Panc1 (cell line): ENCODE data around the gene INTS1. TPM values are rescaled to one million over a fixed set of nuclear protein-coding genes. Genes with fewer than 3 reads are reported as not detected.

ENCODE experiments used
- ATAC-seq: fragments of 200-7000 bp; cut with Tn5 transposase; 2 replicates; pipeline ENCODE4 v1.9.1; 2020; ENCODE audit warnings: mild to moderate bottlenecking, moderate library complexity
- BruUV-seq: library from RNA; stranded (reverse); fragments of 400-500 nt; replicated peaks from 2 replicates; lab custom pipeline; 2021; lab: Mats Ljungman, UMichigan
- CTCF ChIA-PET: fragments of 300-600 bp; sonication (Branson Sonifier 250); formaldehyde crosslinking; loops from one replicate; lab custom pipeline; 2022; ENCODE audit warnings: antibody characterized with exemption; lab: Charles Lee
- POLR2A ChIA-PET: fragments of 300-600 bp; sonication (Branson Sonifier 250); formaldehyde crosslinking; loops from one replicate; lab custom pipeline; 2022; ENCODE audit warnings: antibody characterized with exemption; lab: Charles Lee
- DNase-seq: peaks from one replicate; pipeline ENCODE4 v3.0.0-alpha.2; 2010; ENCODE audit warnings: low read depth, low spot score
- H3K27ac ChIP-seq: 2 replicates; pipeline ENCODE4 v1.5.1; 2011; ENCODE audit warnings: mild to moderate bottlenecking, low read length, inconsistent platforms
- H3K27me3 ChIP-seq: fragments of 200-500 bp; sonication (Bioruptor generic); 2 replicates; pipeline ENCODE4 v1.6.0; 2014; ENCODE audit warnings: low read length, inconsistent platforms; ENCODE audit not compliant: control insufficient read depth, insufficient read depth
- H3K36me3 ChIP-seq: fragments of 200-500 bp; sonication (Bioruptor generic); 2 replicates; pipeline ENCODE4 v1.5.1; 2014; ENCODE audit warnings: inconsistent platforms, mild to moderate bottlenecking, low read length, moderate library complexity; ENCODE audit not compliant: control insufficient read depth, insufficient read depth
- H3K4me1 ChIP-seq: 2 replicates; pipeline ENCODE4 v1.5.1; 2011; ENCODE audit warnings: inconsistent platforms, mild to moderate bottlenecking, low read length, moderate library complexity; ENCODE audit not compliant: control insufficient read depth, insufficient read depth
- H3K4me3 ChIP-seq, 2 experiments: 2 replicates each; pipeline ENCODE4 v1.5.1; 2011 to 2012; ENCODE audit warnings: low read depth in 2 of 2, low read length in 2 of 2, mild to moderate bottlenecking in 2 of 2, inconsistent platforms in 1 of 2, moderate library complexity in 1 of 2
- H3K9me3 ChIP-seq: fragments of 200-500 bp; sonication (Bioruptor generic); 2 replicates; pipeline ENCODE4 v1.5.1; 2014; ENCODE audit warnings: low read depth, mild to moderate bottlenecking, inconsistent platforms, low read length, moderate library complexity; ENCODE audit not compliant: control insufficient read depth, insufficient read depth
- CTCF ChIP-seq: fragments of 450-650 bp; IDR thresholded peaks from 2 replicates; pipeline ENCODE4 v1.5.1; 2017; ENCODE audit warnings: mild to moderate bottlenecking
- POLR2AphosphoS5 ChIP-seq: IDR thresholded peaks from 2 replicates; pipeline ENCODE4 v1.6.1; 2012; ENCODE audit warnings: mild to moderate bottlenecking, low read depth, low read length, moderate library complexity
- REST ChIP-seq, 2 experiments: IDR thresholded peaks; 2 replicates each; pipeline ENCODE4 v1.6.1; 2011 to 2012; ENCODE audit warnings: low read depth in 2 of 2, control low read depth in 1 of 2, low read length in 1 of 2, mild to moderate bottlenecking in 1 of 2, moderate library complexity in 1 of 2; ENCODE audit not compliant: insufficient read depth in 1 of 2
- SIN3A ChIP-seq: IDR thresholded peaks from 2 replicates; pipeline ENCODE4 v1.6.1; 2012; ENCODE audit warnings: low read depth, mild to moderate bottlenecking, low read length, moderate library complexity, borderline replicate concordance; ENCODE audit not compliant: insufficient read depth
- TCF7L2 ChIP-seq: IDR thresholded peaks from 2 replicates; pipeline ENCODE4 v1.6.1; 2011; ENCODE audit warnings: mild to moderate bottlenecking, low read depth, low read length, inconsistent platforms
- in situ Hi-C: cut with HindIII; loops from 2 replicates; pipeline ENCODE4 v1.10.0; 2016; ENCODE audit warnings: low sequenced_read_pairs, low pct_unique_long_range_greater_than_20kb
- intact Hi-C: fragments of 100-400 bp; cut with micrococcal nuclease; formaldehyde crosslinking; loops from one replicate; pipeline ENCODE4 v1.10.0; 2022; ENCODE audit not compliant: unreplicated experiment
- total RNA-seq: library from RNA; stranded (reverse); gene quantifications from one replicate; pipeline ENCODE4 v1.2.1, GENCODE V29; 2021; ENCODE audit not compliant: unreplicated experiment

Gene INTS1
- total RNA-seq, 1 experiment from 2014 or later, result 173 TPM

GRCh38 chr7:1479287-1479686 lies 24.9 kb downstream of the INTS1 start:
- no peaks in the 10 kb centered on the region for H3K4me1 ChIP-seq
- ATAC-seq (no peak), DNase-seq (no peak)
- intact Hi-C loops, result no loop called here
- BruUV-seq, result no TSS peak
- CTCF ChIA-PET, result no interaction called here
- TF ChIP-seq CTCF (no peak), TCF7L2 (no peak), SIN3A (no peak), POLR2AphosphoS5 (no peak), REST (IDR thresholded peaks at IDR 0.05; ENCODE audit: insufficient read depth in 1 of 2, low read depth in 2 of 2, low read length in 1 of 2) (no peak)
- H3K36me3 ChIP-seq, result peaks cover 3% of the 10 kb centered on the region
- no peaks in the 10 kb centered on the region for H3K27me3 ChIP-seq
- H3K27ac ChIP-seq, result no peak overlapping the region
- POLR2A ChIA-PET, result interaction anchor here (0.6 kb wide), 1 partner anchor 321 kb away, joined by 3 read pairs; no protein-coding TSS in a partner anchor
- no peaks in the 10 kb centered on the region for H3K9me3 ChIP-seq
- in situ Hi-C loops, result no loop called here
- no peak overlapping the region for H3K4me3 ChIP-seq

GRCh38 chr7:1478480-1478879 lies 25.7 kb downstream of the INTS1 start:
- H3K4me1 ChIP-seq, result no peaks in the 10 kb centered on the region
- peaks cover 3% of the 10 kb centered on the region for H3K36me3 ChIP-seq

More at GRCh38 chr7:1478480-1478879, 25.7 kb downstream of the INTS1 start:
- no peak for TF ChIP-seq CTCF
- TF ChIP-seq TCF7L2, result no peak
- no peak for TF ChIP-seq POLR2AphosphoS5
- no peak for TF ChIP-seq SIN3A
- TF ChIP-seq REST (IDR thresholded peaks at IDR 0.05; ENCODE audit: insufficient read depth in 1 of 2, low read depth in 2 of 2, low read length in 1 of 2), result no peak
- Histone ChIP-seq H3K27me3 (no peaks in the 10 kb centered on the region), H3K9me3 (no peaks in the 10 kb centered on the region), H3K4me3 (no peak overlapping the region), H3K27ac (no peak overlapping the region)
- no TSS peak for BruUV-seq
- DNase-seq, result no peak
- ChIA-PET CTCF (no interaction called here), POLR2A (no interaction called here)
- in situ Hi-C loops, result no loop called here
- ATAC-seq, result no peak
- intact Hi-C loops, result no loop called here
